CD4-positive, alpha-beta T cell treated with Interleukin-17A for 1 hour (primary cell): ENCODE results near the gene LTBP3.
"Not testable (repeated sequence)": the region's sequence is repeated elsewhere in the genome, so short reads cannot be mapped to it uniquely, and the experiment has no call there.

ENCODE experiments used
- DNase-seq: peaks from one replicate; pipeline ENCODE4 v3.0.0-alpha.2; 2020

Gene LTBP3

GRCh38 chr11:65535102-65535501, 23.1 kb downstream of the LTBP3 start:
- no peak for DNase-seq

- no peak for DNase-seq
These were observed 25.6 kb downstream of the LTBP3 start for GRCh38 chr11:65532388-65533064.

GRCh38 chr11:65530157-65530496, 28.0 kb downstream of the LTBP3 start:
- DNase-seq: peak; percentile 46

- DNase-seq: no peak
These were observed 28.5 kb downstream of the LTBP3 start for GRCh38 chr11:65529475-65530156.

DNA sequence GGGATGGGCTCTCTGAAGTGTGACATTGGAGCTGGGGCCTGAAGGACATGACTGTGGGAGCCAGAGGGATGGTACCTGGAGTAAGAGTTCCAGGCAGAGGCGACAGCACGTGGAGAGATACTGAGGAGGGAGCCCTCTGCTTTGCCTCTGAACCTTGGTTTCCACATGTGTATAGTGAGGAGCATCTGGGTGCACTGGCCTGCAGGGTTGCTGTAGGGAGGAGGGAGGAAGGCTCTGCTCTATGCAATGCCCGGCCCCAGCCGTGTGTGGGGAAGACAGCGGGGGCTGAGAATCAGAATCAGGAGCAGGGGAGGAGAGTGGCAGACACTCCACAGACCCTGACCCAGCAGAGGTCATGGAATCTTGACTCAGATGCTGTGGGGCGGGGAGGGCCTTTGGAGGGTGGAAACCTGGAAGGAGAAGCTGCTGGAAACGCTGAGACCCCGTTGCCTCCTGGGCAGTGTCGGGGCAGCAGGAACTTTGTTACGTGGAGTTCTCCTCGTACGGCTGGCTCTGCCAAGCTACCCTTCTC, 29.3 kb downstream of the LTBP3 start:
- DNase-seq: no peak

- no peak for DNase-seq
These were observed 31.4 kb downstream of the LTBP3 start for GRCh38 chr11:65526744-65527143.

GRCh38 chr11:65525546-65526480, 32.3 kb downstream of the LTBP3 start:
- no peak for DNase-seq

DNA sequence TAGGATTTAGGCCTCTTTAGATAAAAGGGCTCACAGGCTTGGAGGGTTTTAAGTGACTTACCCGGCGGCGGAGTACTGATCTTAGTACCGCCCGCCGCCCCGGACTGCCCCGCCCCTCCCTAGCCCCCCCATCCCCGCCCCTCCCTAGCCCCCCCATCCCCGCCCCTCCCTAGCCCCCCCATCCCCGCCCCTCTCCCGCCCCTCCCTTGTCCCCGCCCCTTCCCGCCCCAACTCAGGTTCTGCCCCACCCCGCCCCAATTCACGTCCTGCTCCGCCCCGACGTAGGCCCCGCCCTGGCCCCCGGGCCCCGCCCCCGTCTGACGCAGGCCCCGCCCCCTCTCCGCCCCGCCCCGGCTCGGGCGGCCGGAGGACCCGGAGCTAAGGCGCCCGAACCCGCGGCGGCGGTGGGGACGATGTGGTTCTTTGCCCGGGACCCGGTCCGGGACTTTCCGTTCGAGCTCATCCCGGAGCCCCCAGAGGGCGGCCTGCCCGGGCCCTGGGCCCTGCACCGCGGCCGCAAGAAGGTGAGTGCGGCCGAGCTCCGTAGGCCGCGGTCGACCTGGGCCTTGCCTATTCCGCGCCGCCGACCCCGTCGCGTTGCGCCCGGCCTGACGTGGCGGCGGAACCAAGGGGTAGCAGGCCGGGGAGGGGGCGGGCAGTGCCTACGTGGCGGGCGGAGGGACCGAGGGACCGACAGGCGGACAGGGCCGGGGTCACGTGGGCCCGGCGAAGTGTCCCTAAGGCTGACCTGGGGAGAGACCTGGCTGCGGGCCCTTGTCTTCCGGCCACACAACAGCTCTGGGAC, 33.2 kb downstream of the LTBP3 start, which contains the start of gene SCYL1:
Gene SCYL1 (plus strand): TSS at position 343 of the 805 bp plus-strand sequence. CDS start 71 bp downstream, at position 414.
- peak; percentile 87 for DNase-seq

- no peak for DNase-seq
These were observed 34.0 kb downstream of the LTBP3 start for GRCh38 chr11:65524014-65524740.

GRCh38 chr11:65523631-65523968, 34.6 kb downstream of the LTBP3 start:
- not testable (repeated sequence) for DNase-seq

DNA sequence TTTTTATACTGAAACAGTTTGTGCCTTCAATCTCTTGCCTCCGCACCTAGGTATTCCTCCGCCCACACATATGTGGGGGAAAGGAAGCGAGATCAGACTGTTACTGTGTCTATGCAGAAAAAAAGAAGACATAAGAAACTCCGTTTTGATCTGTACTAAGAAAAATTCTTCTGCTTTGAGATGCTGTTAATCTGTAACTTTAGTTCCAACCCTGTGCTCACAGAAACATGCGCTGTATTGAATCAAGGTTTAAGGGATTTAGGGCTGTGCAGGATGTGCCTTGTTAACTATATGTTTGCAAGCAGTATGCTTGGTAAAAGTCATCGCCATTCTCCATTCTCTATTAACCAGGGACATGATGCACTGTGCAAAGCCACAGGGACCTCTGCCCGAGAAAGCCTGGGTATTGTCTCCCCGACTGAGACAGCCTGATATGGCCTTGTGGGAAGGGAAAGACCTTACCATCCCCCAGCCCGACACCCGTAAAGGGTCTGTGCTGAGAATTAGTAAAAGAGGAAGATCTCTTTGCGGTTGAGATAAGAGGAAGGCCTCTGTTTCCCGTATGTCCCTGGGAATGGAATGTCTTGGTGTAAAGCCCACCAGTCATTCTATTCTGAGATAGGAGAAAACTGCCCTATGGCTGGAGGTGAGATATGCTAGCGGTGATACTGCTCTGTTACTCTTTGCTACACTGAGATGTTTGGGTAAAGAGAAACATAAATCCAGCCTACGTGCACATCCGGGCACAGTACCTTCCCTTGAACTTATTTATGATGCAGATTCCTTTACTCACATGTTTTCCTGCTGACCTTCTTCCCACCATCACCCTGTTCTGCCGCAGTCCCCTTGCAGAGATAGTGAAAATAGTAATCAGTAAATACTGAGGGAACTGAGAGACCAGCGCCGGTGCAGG, 35.2 kb downstream of the LTBP3 start:
- DNase-seq: peak; percentile 46

DNA sequence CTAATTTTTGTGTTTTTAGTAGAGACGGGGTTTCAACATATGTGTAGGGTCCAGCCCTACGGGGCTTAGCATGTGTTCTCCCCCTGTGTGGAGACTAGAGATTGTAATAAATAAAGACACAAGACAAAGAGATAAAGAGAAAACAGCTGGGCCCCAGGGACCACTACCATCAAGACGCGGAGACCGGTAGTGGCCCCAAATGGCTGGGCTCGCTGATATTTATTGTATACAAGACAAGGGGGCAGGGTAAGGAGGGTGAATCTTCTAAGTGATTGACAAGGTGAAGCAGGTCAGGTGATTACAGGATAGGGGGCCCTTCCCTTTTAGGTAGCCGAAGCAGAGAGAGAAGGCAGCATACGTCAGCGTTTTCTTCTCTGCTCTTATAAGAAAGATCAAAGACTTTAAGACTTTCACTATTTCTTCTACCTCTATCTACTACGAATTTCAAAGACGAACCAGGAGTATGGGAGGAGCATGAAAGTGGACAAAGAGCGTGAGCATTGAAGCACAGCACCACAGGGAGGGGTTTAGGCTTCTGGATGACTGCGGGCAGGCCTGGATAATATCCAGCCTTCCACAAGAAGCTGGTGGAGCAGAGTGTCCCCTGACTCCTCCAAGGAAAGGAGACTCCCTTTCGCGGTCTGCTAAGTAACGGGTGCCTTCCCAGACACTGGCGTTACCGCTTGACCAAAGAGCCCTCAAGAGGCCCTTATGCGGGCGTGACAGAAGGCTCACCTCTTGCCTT, 36.2 kb downstream of the LTBP3 start:
- peak; percentile 63 for DNase-seq

GRCh38 chr11:65518941-65519549, 39.1 kb downstream of the LTBP3 start:
- not testable (repeated sequence) for DNase-seq

- peak; percentile 30 for DNase-seq
These were observed 41.8 kb downstream of the LTBP3 start for GRCh38 chr11:65516135-65516968.

GRCh38 chr11:65512311-65512710, 45.8 kb downstream of the LTBP3 start:
- DNase-seq: not testable (repeated sequence)

DNA sequence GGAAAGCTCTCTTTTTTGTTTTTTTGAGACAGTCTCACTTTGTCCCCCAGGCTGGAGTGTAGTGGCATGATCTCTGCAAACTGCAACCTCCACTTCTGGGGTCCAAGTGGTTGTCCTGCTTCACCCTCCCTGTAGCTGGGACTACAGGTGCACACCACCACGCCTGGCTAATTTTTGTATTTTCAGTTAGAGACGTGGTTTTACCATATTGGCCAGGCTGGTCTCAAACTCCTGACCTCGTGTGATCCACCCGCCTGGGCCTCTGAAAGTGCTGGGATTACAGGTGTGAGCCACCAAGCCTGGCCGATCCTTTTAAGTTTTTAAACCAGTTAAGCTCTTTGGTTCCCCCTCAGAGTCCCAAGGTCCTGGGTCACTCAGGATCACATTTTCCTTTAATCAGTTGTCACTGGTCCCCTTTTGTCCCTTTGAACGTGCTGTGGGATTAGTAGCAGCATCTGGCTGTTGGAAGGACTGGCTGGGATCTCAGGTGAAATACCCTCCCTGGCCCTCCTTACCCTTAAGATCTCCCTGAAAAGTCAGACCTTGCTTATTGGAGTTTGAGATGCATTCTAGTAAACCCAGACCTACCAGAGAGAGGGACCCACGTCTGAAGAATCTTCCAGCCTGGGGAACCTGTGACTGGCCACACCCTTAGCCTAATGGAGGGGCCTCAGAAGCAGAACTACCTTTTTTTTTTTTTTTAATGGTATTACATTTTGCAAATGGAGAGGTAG, 51.2 kb downstream of the LTBP3 start:
- DNase-seq: peak; percentile 77

DNA sequence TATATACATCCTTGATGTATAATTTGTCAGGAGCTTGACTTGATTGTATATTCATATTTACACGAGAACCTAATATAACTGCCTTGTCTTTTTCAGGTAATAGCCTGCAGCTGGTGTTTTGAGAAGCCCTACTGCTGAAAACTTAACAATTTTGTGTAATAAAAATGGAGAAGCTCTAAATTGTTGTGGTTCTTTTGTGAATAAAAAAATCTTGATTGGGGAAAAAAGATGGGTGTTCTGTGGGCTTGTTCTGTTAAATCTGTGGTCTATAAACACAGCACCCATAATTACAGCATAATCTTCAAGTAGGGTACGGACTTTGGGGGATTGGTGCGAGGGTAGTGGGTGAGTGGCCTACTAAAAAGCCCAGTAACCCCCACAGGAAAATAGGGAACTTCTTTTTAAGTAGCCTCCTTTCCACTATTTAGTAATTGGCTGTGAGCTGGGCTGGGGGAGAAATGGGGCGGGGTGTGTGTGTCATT, 51.8 kb downstream of the LTBP3 start:
- DNase-seq: no peak
